ENCODE data around the gene NCAPD2.

The NCAPD2 gene

GRCh38 chr12:6493497-6494257 lies at the start of gene NCAPD2:
NCAPD2 (plus strand) TSS chr12:6494102; CDS start chr12:6495099, 997 bp downstream.
- peak within 1 kb of the TSS; percentile 83 for H3K4me3 ChIP-seq
- TF ChIP-seq CTCF (IDR thresholded peaks at IDR 0.05): no peak
- peak within 1 kb of the TSS; percentile 73 to 96 for H3K27ac ChIP-seq
- DNase-seq (ENCODE audit: low spot score): peak; percentile 98

- Histone ChIP-seq H3K4me3 (no peak within 1 kb of the TSS), H3K27ac (no peak within 1 kb of the TSS)
- no peak for TF ChIP-seq CTCF (IDR thresholded peaks at IDR 0.05)
- no peak for DNase-seq (ENCODE audit: low spot score)
These were observed 48.9 kb upstream of the NCAPD2 start, which contains the start of gene CD27 for GRCh38 chr12:6444704-6445688. CD27 (plus strand) TSS chr12:6444955; CDS start chr12:6445096, 141 bp downstream.

- peak overlapping the region; percentile 89 for H3K4me3 ChIP-seq
- peak overlapping the region; percentile 78 to 97 for H3K27ac ChIP-seq
- no peak for TF ChIP-seq CTCF (IDR thresholded peaks at IDR 0.05)
- no peak for DNase-seq (ENCODE audit: low spot score)
These were observed 43.6 kb upstream of the NCAPD2 start for GRCh38 chr12:6450091-6450868.

- no peak for TF ChIP-seq CTCF (IDR thresholded peaks at IDR 0.05)
- peak overlapping the region; percentile 78 to 97 for H3K27ac ChIP-seq
- DNase-seq (ENCODE audit: low spot score): no peak
These were observed 43.0 kb upstream of the NCAPD2 start for GRCh38 chr12:6450869-6451347.

GRCh38 chr12:6451348-6452244 lies 42.3 kb upstream of the NCAPD2 start, which contains the start of gene TAPBPL:
TAPBPL (plus strand) TSS chr12:6452042; CDS start chr12:6452249, 207 bp downstream.
- peak within 1 kb of the TSS; percentile 78 to 97 for H3K27ac ChIP-seq
- peak within 1 kb of the TSS; percentile 89 for H3K4me3 ChIP-seq
- DNase-seq (ENCODE audit: low spot score): peak; percentile 94
- no peak for TF ChIP-seq CTCF (IDR thresholded peaks at IDR 0.05)

More at GRCh38 chr12:6450869-6451347, 43.0 kb upstream of the NCAPD2 start:
- peak overlapping the region; percentile 89 for H3K4me3 ChIP-seq
